HUES64 (cell line): Measurements from ENCODE around the gene LIG1.
A peak's percentile ranks its signal among the peaks of the same experiment; 100 is the strongest.

Experiments
- H3K27ac ChIP-seq: 2 replicates; pipeline ENCODE4 v1.7.0; 2013; ENCODE audit warnings: low read depth, low read length, inconsistent platforms
- H3K27me3 ChIP-seq: 2 replicates; pipeline ENCODE4 v1.6.1; 2013; ENCODE audit warnings: mild to moderate bottlenecking, low read length; ENCODE audit not compliant: insufficient read depth
- H3K36me3 ChIP-seq: 2 replicates; pipeline ENCODE4 v1.6.1; 2013; ENCODE audit warnings: mild to moderate bottlenecking, low read length; ENCODE audit not compliant: insufficient read depth
- H3K4me1 ChIP-seq: 2 replicates; pipeline ENCODE4 v1.6.1; 2013; ENCODE audit warnings: mild to moderate bottlenecking, low read length, moderate library complexity; ENCODE audit not compliant: insufficient read depth
- H3K4me3 ChIP-seq: 2 replicates; pipeline ENCODE4 v1.5.1; 2013; ENCODE audit warnings: mild to moderate bottlenecking, low read length, moderate library complexity
- H3K9ac ChIP-seq: 2 replicates; pipeline ENCODE4 v1.6.1; 2013; ENCODE audit warnings: mild to moderate bottlenecking, low read depth, low read length
- H3K9me3 ChIP-seq: 2 replicates; pipeline ENCODE4 v1.6.1; 2013; ENCODE audit warnings: low read depth, low read length; ENCODE audit not compliant: insufficient read depth
- WGBS: fragments of 150-250, 120-280 bp; methylation state at CpG from one replicate; pipeline ENCODE4 v1.1.7; 2013; ENCODE audit warnings: missing lambda C conversion rate; 5-methylcytosine and 5-hydroxymethylcytosine counted together

Gene LIG1

DNA sequence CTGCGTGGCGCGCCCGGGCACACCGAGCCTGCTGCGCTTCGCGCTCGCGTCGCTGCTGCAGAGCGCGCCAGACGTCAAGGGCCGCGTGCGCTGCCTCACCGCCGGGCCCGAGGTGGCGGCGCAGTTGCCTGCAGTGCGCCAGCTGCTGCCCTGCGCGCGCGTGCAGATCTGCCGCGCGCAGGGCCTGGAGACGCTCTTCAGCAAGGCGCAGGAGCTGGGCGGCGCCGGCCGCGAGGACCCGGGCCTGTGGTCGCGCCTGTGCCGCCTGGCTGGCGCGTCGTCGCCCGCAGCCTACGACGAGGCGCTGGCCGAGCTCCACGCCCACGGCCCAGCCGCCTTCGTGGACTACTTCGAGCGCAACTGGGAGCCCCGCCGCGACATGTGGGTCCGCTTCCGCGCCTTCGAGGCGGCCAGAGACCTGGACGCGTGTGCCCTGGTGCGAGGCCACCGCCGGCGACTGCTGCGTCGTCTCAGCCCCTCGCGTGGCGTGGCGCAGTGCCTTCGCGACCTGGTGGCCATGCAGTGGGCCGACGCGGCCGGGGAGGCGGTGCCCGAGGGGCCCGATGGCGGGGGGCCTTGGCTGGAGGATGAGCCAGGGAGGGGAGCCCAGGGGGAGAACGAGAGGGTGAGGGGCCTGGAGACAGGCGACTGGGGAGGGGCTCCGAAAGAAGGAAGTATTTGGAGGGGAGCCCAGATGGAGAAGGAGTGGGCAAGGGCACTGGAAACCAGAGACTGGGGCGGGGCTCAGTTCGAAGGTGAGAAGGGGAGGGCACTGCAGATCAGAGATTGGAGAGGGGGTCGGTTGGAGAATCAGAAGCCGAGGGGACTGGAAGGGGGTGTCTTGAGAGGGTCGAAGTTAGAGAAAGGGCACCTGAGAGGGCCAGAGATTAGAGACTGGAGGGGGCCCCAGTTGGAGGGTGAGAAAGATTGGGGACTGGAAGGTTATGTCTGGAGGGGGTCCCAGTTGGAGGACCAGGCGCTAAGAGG is 25.0 kb upstream of the LIG1 start:
- H3K36me3 ChIP-seq, result no peaks in the 10 kb centered on the region
- H3K4me3 ChIP-seq, result no peak overlapping the region
- 0 out of 2 replicates have a peak, but pooled peaks cover 2% of the 10 kb centered on the region for H3K9me3 ChIP-seq
- no peak overlapping the region for H3K9ac ChIP-seq
- H3K4me1 ChIP-seq, result no peaks in the 10 kb centered on the region
- 95% methylated on average over 95 of the region's 95 CpGs for WGBS
- H3K27me3 ChIP-seq, result no peaks in the 10 kb centered on the region
- no peak overlapping the region for H3K27ac ChIP-seq

DNA sequence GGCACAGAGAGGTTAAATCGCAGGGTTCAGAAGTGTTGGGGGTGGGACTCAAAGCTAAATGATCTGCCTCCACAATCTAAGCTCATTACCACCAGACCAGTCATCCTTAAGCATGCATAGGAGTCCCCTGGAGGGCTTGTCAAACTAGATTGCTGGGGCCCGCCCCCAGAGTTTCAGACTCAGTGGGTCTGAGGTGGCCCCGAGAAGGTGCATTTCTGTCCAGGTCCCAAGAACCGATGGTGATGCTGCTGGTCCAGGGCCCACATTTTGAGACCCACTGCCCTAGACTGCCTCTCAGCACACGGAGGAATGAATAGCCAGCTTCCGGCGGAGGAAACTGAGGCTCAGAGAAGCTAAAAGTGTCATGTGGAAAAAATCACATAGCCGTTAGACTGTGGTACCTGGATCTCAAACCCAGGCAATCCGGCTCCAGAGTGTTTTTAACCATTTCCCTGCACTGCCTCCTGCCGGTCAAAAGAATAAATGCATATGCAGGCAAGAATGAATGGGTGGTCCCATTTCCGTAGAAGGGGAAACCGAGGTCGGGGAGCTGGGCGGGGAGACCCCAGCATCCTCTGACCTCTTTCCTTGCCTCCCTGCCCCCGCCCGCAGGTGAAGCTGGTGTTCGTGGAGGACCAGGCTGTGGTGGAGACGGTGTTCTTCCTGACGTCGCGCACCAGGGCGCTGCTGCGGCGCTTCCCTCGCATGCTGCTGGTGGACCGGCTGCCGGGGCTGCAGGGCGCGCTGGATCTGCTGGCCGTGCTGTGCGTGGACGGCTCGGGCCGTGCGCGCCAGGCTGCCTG is 24.1 kb upstream of the LIG1 start:
- no peak overlapping the region for H3K27ac ChIP-seq
- H3K4me3 ChIP-seq, result no peak overlapping the region
- peaks cover under 1% of the 10 kb centered on the region; the same call in 1 of the 2 replicates for H3K36me3 ChIP-seq
- peaks cover 3% of the 10 kb centered on the region for H3K9me3 ChIP-seq
- H3K4me1 ChIP-seq, result no peaks in the 10 kb centered on the region
- H3K27me3 ChIP-seq, result no peaks in the 10 kb centered on the region
- no peak overlapping the region for H3K9ac ChIP-seq
- WGBS, result 86% methylated on average over 36 of the region's 36 CpGs

DNA sequence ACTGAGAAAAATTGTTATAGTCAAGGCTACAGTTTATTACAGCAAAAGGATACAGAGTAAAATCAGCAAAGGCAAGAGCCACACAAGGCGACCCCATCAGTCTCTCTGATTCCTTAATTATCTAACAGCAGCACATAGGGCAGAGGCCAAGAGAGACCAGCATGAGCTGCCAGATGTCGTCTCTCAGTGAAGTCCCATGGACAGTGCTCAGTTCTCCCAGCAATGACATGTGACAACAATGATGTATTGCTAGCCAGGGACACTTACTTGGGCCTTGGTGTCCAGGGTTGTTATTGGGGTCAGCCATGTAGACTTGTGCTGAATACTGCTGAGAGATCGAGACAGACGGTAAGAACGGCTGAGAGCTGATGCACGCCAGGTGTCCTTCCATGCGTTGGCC is 22.6 kb upstream of the LIG1 start:
- H3K4me1 ChIP-seq, result no peaks in the 10 kb centered on the region
- no peaks in the 10 kb centered on the region for H3K27me3 ChIP-seq
- peaks cover 8% of the 10 kb centered on the region for H3K9me3 ChIP-seq
- H3K36me3 ChIP-seq, result peaks cover 5% of the 10 kb centered on the region
- no peak overlapping the region for H3K27ac ChIP-seq
- H3K4me3 ChIP-seq, result no peak overlapping the region
- 93% methylated on average over 7 of the region's 7 CpGs for WGBS
- no peak overlapping the region for H3K9ac ChIP-seq

DNA sequence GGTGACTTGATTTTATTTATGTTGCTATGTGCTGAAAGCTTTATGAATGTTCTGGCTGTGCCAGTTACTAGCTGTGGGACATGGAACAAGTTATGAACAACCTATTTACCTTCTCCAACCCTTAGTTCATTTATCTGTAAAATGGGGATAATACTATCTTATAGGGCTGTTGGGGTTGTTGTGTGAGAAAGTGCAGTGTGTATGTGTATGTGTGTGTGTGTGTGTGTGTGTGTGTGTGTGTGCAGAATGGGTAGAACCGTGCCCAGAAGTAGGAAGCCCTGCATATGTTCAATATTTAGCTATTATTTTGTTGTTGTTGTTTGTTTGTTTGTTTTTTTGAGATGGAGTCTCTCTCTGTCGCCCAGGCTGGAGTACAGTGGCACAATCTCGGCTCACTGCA is 20.7 kb upstream of the LIG1 start:
- Histone ChIP-seq H3K36me3 (peaks cover 5% of the 10 kb centered on the region), H3K27ac (peak overlapping the region; percentile 17; the same call in 1 of the 2 replicates), H3K4me1 (no peaks in the 10 kb centered on the region), H3K9me3 (peaks cover 8% of the 10 kb centered on the region), H3K4me3 (no peak overlapping the region; the same call in 1 of the 2 replicates), H3K9ac (no peak overlapping the region), H3K27me3 (no peaks in the 10 kb centered on the region)
- 85% methylated on average over 3 of the region's 3 CpGs for WGBS

DNA sequence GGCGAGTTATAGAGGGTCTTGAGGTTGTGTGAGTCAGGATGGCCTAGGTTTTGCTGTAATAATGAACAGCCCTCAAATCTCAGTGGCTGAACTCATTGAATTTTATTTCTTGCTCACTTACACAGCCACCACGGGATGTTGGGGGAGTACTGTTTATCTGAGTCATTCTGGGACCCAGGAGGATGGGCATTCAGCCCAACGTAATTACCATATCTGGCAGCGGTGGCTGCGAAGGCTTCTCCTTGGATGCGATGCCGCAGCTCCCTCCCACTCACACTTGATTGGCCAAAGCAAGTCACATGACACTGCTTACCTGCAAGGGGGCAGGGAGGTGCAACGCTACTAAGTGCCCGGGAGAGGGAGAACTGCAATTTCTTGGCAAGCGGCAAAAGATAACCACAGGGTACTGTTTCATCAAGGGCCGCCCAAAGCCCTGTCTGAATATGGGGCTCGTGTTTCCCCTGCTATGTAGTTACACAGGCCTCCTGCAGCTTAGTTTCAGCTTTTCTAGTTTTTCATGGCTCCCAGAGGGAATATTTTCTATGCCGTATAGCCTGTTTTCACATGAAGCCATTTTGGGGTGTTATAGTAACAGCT is 20.2 kb upstream of the LIG1 start:
- Histone ChIP-seq H3K4me1 (no peaks in the 10 kb centered on the region), H3K27ac (peak overlapping the region; percentile 49; the same call in 1 of the 2 replicates), H3K36me3 (peaks cover 5% of the 10 kb centered on the region), H3K9ac (no peak overlapping the region), H3K4me3 (peak overlapping the region; percentile 22), H3K27me3 (no peaks in the 10 kb centered on the region), H3K9me3 (peaks cover 8% of the 10 kb centered on the region)
- 22% methylated on average over 13 of the region's 13 CpGs for WGBS

DNA sequence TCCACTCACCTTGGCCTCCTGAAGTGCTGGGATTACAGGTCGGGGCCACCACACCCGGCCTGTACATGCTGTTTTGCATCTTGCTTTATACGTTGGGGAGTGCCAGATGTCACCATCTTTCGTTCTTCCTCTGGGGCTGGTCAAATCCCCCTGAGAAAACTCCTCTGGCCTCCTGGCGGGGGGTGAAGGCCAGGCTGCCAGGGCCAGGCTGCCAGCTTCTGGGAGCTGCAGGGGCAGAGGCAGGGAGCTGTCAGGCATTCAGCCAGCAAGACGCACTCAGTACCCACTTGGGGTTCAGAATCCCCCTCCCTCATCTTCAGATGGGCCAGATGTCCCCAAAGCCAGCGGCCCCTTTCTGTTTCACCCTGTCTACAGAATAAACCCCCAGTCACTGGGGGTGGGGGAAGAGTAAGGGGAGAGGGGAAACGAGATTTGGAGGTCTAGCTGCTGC is 16.4 kb upstream of the LIG1 start:
- H3K4me1 ChIP-seq, result no peaks in the 10 kb centered on the region
- H3K36me3 ChIP-seq, result peaks cover 17% of the 10 kb centered on the region
- WGBS, result 90% methylated on average over 8 of the region's 8 CpGs
- H3K27ac ChIP-seq, result no peak overlapping the region
- no peaks in the 10 kb centered on the region for H3K27me3 ChIP-seq
- no peak overlapping the region for H3K9ac ChIP-seq
- H3K4me3 ChIP-seq, result no peak overlapping the region
- peaks cover 13% of the 10 kb centered on the region for H3K9me3 ChIP-seq

DNA sequence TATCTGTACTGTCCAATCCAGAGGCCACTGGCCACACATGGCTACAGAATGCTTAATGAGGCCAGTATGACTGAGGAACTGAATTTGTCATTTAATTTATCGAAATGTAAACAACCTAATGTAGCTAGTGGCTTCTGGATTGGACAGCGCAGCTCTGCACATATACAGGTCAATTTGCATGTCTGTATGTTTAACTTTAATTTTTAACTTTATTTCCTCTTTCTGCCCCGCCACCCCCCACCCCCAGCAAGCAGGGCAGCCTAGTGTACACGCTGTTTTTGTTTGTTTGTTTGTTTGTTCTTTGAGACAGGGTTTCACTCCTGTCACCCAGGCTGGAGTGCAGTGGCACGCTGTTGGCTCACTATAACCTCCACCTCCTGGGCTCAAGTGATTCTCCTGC is 15.9 kb upstream of the LIG1 start:
- Histone ChIP-seq H3K27ac (no peak overlapping the region), H3K9me3 (peaks cover 19% of the 10 kb centered on the region), H3K9ac (no peak overlapping the region), H3K4me3 (no peak overlapping the region), H3K27me3 (no peaks in the 10 kb centered on the region), H3K36me3 (peaks cover 22% of the 10 kb centered on the region), H3K4me1 (no peaks in the 10 kb centered on the region)
- WGBS, result 93% methylated on average over 4 of the region's 5 CpGs

DNA sequence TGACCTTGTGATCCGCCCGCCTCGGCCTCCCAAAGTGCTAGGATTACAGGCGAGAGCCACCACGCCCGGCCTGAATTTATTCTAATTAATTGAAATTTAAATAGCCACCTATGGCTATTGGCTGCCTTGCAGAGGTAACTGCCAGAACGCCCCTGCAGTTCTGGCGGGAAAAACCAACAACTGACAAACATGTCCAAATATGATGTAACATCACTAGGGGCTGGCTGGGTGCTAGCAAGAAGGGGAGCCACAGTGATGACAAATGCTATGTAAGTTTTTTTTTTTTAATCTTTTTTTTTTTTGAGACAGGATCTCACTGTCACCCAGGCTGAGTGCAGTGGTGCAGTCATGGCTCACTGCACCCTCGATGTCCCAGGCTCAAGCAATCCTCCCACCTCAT is 13.2 kb upstream of the LIG1 start:
- H3K4me1 ChIP-seq, result no peaks in the 10 kb centered on the region
- no peak overlapping the region for H3K4me3 ChIP-seq
- H3K9me3 ChIP-seq, result peaks cover 18% of the 10 kb centered on the region
- no peak overlapping the region for H3K9ac ChIP-seq
- H3K27me3 ChIP-seq, result no peaks in the 10 kb centered on the region
- no peak overlapping the region for H3K27ac ChIP-seq
- peaks cover 30% of the 10 kb centered on the region for H3K36me3 ChIP-seq
- 93% methylated on average over 6 of the region's 9 CpGs for WGBS

DNA sequence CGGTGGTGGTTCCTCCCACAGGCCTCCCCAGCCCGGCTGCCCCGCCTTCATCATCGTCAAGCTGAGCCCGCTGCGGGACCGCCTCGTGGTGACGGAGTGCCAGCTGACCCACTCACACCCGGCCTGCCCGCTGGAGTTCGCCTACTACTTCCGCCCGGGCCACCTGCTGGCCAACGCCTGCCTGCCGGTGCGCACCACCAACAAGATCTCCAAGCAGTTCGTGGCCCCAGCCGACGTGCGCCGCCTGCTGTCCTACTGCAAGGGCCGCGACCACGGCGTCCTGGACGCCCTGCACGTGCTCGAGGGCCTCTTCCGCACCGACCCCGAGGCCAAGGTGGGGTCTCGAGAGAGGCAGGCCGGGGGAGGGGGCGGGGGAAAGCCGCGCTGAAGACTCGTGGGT is 12.3 kb upstream of the LIG1 start:
- Histone ChIP-seq H3K4me3 (no peak overlapping the region), H3K9ac (no peak overlapping the region), H3K36me3 (peaks cover 30% of the 10 kb centered on the region), H3K4me1 (no peaks in the 10 kb centered on the region), H3K27ac (no peak overlapping the region), H3K27me3 (no peaks in the 10 kb centered on the region), H3K9me3 (peaks cover 18% of the 10 kb centered on the region)
- WGBS, result 96% methylated on average over 38 of the region's 38 CpGs

DNA sequence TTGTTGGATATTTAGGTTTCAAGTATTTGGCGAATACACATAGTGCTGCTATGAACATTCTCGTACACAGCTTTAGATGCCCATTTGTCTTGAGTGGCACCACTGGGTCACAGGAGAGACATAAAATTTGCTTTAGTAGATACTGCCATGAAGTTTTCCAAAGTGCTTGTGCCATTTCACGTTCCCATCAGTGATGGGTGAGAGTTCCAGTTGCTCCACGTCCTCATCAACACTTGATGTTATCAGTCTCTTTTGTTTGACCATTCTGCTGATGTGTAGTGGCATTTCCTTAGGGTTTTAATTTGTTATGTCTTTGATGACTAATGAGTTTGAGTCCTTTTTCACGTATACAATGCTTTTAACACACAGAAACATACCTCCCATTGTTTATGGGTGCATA is 11.4 kb upstream of the LIG1 start:
- Histone ChIP-seq H3K27me3 (no peaks in the 10 kb centered on the region), H3K9ac (no peak overlapping the region), H3K36me3 (peaks cover 30% of the 10 kb centered on the region), H3K9me3 (peaks cover 18% of the 10 kb centered on the region), H3K4me3 (no peak overlapping the region), H3K27ac (no peak overlapping the region), H3K4me1 (no peaks in the 10 kb centered on the region)
- 96% methylated on average over 4 of the region's 5 CpGs for WGBS

DNA sequence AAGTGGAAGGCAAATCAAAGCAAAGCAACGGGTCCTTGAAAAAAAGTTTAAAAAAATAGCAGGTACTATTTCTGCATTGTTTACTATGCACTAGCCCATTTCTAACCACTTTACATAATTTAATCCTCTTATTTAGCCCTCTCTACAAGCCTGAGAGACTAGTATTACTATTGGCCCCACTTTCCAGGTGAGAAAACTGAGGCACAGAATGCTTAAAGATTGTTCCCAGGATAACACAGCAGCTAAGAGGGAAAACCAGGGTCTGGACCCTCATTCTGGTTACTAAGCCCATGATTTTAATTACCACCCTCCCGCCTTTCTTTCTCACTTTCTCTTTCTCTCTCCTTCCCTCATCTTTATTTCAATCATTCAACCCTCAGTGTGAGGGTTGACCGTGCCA is 6.1 kb upstream of the LIG1 start:
- Histone ChIP-seq H3K36me3 (peaks cover 49% of the 10 kb centered on the region), H3K9me3 (peaks cover 9% of the 10 kb centered on the region), H3K27ac (no peak overlapping the region), H3K9ac (no peak overlapping the region), H3K4me3 (no peak overlapping the region), H3K27me3 (no peaks in the 10 kb centered on the region), H3K4me1 (no peaks in the 10 kb centered on the region; the same call in 1 of the 2 replicates)
- WGBS, result 96% methylated on average over 3 of the region's 3 CpGs
